ENCODE results near the gene HECW1. TPM values are rescaled to one million over a fixed set of nuclear protein-coding genes. Genes with fewer than 3 reads are reported as not detected.

Gene HECW1
- total RNA-seq, 1 donor from 2014 or later = not detected

DNA sequence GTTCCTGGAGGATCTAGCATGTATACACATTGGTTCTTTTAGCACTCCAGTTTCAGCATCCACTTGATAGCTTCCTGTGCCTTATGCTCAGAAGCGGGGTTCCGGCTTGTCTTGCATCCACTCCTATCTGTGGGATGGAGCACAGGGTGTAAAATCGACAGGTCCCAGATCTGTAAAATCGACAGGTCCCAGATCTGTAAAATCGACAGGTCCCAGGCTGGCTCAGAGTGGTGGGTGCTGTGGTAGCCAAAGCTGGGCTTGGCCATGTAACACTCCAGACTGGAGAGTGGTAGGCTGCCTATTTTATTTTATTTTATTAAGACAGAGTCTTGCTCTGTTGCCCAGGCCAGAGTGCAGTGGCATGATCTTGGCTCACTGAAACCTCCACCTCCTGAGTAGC is 30.3 kb downstream of the HECW1 start:
- ATAC-seq = no peak
- DNase-seq (ENCODE audit: low spot score) = no peak

DNA sequence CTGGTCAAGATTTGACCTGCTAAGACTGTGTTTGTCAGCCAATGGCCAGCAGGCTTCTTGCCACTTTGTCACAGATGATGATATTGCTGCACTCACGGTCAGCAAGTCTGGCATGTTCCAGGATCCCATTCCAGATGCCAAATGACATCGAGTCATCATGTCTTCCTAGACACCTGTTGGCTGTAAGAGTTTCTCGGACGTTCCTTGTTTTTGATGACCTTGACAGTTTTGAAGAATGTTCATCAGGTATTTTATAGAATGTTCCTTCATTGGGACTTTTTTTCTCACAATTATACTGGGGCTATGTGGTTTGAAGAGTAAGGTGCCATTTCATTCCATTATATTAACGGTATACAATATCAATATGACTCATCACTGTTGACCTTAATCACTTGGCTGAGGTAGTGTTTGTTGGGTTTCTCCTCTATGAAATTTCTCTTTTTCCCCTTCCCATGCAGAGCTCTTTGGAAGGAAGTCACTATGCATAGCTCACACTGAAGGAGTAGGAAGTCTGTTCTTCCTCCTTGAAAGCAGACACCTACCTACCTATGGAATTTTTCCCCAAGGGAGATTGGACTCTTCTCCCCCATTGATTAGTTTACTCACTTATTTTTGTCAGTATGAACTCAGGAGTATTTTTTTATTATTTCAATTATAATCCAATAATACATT is 31.6 kb downstream of the HECW1 start:
- ATAC-seq (no peak), DNase-seq (ENCODE audit: low spot score) (no peak)

DNA sequence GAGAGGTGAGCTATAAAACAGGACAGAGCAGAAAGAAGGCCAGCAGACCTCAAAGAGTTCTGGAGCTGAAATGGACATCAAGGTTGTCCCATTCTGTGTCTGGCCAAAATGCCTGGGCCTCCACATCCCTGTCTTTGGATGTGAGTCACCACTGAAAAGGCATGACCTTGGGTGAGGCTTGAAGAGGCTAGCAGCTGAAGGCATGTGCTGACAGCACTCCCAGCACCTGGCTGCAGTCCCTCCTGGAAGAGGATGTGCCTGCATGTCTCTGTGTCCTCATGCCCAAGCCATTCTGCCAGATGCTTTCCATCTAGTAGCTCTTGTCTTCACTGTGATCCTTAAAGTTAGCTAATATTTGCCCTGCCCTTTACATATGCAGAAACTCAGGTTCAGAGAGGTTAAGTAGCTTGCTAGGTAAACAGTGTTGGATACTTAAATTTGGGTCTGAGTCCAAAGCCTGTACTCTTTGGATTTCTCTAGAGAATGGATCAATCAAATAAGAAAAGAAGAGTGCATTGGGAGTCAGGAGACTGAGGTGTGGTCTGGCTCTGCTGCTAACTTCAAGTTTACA is 35.8 kb downstream of the HECW1 start:
- ATAC-seq (no peak), DNase-seq (ENCODE audit: low spot score) (no peak)

DNA sequence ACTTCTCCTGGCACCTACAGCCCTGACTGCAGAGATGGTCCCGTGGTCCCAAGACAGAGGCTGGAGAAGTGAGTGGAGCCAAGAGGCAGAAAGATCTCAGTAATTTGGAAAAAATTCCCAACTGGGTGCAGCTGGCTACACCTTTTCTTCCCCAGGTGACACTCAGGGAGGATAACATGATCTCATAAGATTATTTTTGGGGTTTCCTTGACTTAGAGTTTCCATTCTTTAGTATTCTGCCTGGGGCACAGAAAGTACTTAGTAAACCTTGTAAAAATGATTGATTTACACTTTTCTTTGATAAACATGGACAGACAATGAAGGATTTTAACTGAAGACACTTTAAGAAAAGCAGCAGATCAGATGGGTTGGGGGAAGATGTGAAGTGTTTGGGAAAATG is 38.6 kb downstream of the HECW1 start:
- DNase-seq (ENCODE audit: low spot score) (no peak), ATAC-seq (no peak)

DNA sequence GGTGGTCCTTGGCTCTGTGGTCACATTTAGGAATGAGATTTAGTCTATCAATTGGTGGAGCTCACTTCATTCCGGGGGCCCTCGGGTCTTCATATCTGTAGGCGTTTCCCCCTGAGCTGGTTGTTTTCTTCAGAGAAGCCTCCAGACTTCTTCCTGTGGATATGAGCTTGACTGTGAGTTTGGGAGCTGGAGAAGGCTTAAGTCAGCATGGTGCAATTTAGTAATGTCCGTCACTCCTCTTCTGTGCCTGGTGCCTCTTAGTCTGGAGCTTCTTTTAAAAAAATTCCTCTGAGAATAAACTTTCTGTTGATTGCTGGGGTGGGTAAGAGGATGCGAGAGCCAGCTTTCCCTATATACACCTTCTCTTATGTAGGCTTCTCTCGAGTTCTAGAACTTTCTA is 40.2 kb downstream of the HECW1 start:
- ATAC-seq = no peak
- DNase-seq (ENCODE audit: low spot score) = no peak

DNA sequence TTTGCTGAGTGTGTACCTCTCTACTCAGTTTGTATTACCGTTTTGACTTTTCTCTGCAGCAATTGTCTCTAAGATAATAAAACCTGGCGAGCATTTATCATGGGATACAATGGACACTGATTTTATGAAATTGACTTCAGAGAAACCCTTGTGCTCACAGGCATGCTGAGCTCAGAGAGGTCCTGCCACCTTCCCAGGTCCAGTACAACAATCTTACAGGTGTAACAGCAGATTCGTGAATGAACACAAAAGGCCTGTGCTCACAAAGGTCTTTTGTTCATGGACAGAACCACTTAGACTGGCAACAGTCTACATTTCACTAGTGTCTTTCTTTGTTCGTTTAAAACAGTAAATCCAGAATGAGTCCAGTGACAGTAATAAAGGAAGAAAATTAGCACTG is 43.2 kb downstream of the HECW1 start:
- ATAC-seq = no peak
- no peak for DNase-seq (ENCODE audit: low spot score)

DNA sequence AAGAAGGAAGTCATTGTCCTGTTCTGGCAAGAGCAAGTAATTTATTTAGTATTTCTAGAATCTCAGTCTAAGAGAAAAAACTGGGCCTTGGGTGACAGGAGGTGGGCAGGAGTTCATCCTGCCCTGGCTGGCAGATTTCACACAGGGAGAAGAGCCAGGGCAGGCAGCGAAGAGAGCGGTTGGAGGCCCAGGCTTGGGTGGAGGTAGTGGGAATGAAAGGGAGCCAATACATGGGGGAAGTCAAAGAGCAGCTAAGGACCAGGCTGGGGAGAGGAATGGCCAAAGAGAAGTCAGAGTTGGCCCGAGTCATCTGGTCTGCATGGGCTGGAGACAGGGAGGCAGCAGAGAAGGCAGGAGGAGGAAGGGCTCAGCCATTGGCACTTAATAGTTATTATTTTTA is 51.4 kb downstream of the HECW1 start:
- DNase-seq (ENCODE audit: low spot score) (no peak), ATAC-seq (no peak)

DNA sequence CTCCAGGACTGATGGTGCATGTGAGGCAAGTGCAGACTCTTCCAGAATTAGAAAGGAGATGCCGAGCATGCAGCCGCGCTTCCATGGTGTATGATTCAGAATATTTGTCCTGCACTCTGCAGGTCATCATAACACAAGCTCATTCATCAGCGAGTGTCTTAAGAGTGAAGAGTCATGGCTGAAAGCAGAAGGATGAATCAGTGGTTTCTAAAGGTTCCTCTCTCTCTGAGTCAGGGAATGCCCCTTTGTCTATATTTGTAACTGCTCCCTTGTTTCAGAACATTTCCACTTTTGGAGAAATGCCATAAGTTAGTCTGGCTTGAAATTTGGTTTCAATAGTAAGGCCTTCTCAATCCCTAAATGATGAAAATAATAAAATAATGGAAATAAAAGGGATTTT is 52.3 kb downstream of the HECW1 start:
- no peak for ATAC-seq
- no peak for DNase-seq (ENCODE audit: low spot score)

DNA sequence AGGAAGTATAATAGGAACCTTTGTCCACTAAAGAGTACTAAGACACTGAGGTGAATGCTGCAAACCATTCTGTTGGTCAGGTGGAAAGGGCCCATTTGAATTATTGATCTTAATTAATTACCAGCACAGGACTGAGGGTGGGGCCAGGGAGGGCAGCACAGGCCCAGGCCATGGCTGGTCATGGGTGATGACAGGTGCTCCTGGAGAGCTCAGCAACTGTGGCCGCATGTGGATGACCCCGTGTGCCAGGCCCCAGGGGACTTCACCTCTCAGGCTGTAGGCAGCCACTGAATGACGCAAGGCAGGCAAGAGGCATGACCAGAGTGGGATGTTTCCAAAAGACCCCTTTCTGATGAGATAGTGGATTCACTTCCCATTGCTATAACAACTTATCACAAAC is 54.2 kb downstream of the HECW1 start:
- ATAC-seq (no peak), DNase-seq (ENCODE audit: low spot score) (no peak)

DNA sequence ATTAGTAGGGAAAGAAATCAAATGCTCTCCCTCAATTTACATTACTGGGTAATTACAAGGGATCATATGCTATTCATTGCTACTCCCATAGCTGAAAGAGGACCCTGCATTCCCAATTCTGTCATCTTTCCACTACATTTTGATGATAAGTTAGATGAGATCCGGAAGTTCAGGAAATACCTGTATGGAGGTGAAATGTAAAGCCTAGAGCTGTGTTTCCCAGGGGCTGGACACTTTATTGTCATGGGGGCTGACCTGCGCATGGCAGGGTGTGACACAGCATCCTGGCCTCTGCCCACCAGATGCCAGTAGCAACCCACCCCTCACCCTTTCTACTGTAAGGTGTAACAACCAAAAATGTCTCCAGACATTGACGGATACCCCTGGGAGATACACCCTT is 56.6 kb downstream of the HECW1 start:
- ATAC-seq = no peak

DNA sequence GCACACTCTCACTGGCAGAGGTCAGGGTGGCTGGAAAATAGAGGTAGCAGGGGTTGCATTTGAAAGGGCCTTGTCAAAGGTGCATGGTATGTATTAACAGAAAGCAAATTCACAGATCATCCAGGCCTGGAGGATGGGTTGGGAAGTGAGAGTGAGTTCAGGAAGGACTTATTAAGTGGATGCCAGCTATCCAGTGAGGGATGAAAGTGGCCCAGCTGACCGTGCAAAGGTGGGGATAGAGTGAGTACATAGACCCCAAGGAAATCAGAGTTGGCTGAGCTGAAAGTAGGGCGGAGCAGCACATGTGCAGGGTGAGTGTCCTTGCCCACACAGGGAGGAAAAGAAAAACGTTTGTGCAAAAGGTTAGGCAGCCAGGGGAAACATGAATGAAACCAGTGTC is 58.1 kb downstream of the HECW1 start:
- DNase-seq (ENCODE audit: low spot score) (no peak), ATAC-seq (no peak)

More for the DNA sequence above, 56.6 kb downstream of the HECW1 start:
- no peak for DNase-seq (ENCODE audit: low spot score)

DNA sequence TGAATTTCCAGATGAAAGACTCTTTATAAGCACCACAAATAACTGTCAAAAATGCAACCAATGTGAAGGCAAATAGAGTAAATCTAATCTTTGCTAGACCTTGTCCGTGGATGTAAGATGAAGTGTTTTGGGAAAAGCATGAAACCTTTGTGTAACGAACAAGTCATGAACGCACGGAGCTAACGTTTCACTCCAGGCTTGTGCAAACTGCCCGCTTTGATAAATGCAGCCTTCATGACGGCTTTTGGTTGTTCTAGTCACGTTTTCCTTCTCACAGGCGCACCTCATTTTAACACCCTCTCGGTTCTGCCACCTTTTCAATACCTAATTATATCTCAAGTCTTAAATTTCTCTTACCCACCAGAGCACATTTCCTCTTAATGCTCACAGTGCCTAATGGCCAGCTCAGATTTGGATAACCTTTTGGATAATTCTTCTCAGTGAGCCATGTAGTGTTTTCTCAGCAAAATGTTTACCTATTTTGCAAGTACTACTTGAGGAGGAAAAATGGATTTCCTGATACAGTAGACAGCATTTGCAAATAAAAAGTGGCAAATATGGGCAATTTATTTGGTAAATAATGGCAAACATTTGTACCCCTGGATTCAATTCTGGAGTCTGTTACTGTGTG is 63.2 kb downstream of the HECW1 start:
- ATAC-seq = no peak

DNA sequence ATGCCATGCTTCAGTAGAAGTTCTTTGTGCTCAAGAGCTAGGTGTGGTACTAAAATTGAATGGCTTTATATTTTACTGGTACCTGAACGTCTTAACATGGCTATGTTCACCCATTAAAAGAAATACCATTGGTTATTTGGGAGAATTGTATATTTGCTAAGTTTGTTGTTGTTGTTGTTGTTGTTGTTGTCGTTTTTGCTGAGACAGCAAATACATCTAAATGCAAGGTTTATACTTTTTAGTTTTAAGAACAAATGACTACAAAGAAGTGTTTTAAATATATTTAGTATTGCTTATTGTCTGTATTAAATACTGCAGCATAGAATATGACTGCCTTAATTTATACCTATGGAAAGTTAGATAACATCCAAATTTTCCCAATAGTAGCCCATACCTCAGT is 66.9 kb downstream of the HECW1 start:
- no peak for ATAC-seq
- no peak for DNase-seq (ENCODE audit: low spot score)

More for the DNA sequence above, 63.2 kb downstream of the HECW1 start:
- no peak for DNase-seq (ENCODE audit: low spot score)

DNA sequence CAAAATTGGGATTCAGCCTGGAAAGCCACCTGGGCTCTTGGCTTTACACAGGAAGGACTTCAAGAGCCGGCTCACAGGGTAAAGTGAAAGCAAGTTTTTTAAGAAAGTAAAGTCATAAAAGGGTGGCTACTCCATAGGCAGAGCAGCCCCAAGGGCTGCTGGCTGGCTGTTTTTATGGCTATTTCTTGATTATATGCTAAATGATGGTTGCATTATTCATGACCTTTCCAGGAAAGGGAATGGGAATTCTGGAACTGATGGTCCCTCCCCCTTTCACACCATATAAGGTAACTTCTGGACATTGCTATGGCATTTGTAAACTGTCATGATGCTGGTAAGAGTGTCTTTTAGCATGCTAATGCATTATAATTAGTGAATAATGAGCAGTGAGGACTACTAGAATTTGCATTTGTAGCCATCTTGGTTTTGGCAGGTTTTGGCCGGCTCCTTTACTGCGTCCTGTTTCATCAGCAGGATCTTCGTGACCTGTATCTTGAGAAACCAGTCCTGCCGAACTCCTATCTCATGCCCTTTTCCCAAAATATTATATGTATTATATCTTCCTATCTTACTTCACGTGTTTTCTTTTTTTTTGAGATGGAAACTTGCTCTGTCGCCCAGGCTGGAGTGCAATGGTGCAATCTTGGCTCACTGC is 80.5 kb downstream of the HECW1 start:
- ATAC-seq (no peak), DNase-seq (ENCODE audit: low spot score) (no peak)

DNA sequence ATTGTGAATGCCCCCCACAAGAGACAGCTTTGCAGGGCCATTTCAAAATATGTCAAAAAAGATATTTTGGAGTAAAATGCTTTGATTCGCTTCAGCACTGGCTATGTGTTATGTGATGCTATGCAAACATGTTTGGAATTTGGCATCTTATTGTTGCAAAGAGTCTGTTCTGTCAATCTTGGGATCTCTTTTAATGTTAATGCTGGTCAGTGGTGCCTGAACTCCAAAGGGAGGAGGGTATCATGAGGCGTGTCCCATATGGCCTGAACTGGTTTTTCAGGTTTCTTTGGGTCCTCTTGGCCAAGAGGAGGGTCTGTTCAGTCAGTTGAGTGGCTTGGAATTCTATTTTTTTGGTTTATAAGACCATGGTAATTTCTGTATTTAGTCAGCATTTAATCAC is 81.4 kb downstream of the HECW1 start:
- no peak for ATAC-seq
- no peak for DNase-seq (ENCODE audit: low spot score)

DNA sequence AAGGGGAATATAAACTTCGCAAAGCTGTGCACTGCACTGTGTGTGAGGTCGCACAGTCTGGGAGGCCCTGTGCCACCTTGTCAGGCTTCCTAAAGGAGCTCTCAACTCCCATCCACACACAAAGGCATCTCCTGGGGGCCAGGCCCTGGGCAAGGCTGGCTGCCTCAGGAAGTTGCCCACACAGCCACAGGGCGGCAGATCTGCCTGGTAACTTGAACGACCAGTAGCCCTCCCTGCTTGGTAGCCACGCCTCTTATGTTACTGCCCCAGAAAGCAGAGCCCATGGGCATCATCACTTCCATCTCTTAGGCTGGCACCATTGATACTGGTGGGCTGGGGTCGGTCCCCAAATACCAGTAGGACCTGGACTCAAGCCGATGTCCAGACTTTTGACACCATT is 82.8 kb downstream of the HECW1 start:
- ATAC-seq (no peak), DNase-seq (ENCODE audit: low spot score) (no peak)

DNA sequence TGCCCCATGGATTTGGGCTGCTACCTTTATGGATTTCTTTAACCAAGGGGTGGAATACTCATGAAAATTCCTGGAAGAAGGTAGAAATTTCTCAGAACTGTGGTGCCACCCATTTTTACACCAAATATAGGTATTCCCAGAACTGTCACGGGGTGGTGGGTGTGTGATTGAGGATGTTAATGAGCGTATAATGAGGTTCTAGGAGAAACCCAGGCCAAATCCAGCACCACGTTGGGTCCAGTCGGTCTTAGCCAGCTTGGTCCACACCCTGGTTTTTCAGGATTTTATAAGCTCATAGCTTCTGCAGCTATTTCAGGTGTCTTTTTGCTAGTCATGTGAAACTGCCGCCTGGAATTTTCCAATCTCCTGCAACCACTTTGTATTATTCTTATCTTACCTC is 83.3 kb downstream of the HECW1 start:
- ATAC-seq = no peak
- DNase-seq (ENCODE audit: low spot score) = no peak

DNA sequence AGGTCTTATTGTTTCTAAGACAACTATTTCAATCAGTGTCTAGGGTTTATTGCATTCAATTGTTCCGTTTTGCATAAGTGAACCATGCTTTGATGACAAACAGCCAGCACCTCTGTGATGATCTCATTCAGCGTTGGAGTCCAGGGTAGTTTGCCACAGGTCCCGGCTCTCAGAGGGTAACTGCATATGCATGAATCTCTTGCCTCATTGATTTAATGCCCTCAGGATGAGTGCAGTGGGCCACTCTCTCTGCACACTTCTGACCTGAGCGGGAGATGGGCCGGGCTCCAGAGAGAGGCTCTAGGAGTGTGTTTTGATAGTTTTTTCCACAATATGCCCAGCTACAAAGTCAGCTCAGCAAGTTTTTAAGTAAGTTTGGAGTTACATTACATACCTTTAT is 83.9 kb downstream of the HECW1 start:
- DNase-seq (ENCODE audit: low spot score) (no peak), ATAC-seq (no peak)

DNA sequence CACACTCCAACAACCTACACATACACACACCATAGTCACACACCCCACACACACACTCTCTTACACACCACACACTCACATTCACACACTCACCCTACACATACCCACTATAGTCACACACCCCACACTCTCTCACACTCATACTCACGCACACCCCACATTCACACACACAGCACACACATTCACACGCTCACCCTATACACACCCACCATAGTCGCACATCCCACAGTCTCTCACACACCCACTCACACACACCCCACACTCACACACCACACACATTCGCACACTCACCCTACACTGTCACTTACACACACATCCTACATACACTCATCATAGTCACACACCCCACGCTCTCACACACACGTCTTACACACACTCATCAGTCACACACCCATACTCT is 85.6 kb downstream of the HECW1 start:
- DNase-seq (ENCODE audit: low spot score) (no peak), ATAC-seq (no peak)

DNA sequence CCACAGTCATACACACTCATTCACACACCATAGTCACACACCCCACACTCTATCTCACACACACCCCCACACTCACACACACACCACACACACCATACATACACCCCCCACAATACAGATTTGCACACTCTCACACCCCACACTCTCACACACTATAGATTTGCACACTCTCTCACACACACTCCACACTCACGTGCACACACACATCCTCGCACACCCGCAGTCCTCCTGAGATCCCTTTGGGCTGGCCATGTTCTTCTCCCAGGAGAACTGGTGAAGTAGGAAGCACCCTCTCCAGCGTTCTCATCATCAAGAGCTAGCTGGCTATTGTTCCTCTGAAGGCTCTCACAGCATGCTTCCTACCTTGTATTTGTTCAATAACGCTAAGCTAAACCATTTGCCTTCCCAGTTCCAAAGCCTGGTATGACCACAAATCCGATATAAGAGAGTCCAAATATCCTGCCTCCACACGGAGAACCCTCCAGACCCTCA is 86.2 kb downstream of the HECW1 start:
- no peak for ATAC-seq
- no peak for DNase-seq (ENCODE audit: low spot score)

DNA sequence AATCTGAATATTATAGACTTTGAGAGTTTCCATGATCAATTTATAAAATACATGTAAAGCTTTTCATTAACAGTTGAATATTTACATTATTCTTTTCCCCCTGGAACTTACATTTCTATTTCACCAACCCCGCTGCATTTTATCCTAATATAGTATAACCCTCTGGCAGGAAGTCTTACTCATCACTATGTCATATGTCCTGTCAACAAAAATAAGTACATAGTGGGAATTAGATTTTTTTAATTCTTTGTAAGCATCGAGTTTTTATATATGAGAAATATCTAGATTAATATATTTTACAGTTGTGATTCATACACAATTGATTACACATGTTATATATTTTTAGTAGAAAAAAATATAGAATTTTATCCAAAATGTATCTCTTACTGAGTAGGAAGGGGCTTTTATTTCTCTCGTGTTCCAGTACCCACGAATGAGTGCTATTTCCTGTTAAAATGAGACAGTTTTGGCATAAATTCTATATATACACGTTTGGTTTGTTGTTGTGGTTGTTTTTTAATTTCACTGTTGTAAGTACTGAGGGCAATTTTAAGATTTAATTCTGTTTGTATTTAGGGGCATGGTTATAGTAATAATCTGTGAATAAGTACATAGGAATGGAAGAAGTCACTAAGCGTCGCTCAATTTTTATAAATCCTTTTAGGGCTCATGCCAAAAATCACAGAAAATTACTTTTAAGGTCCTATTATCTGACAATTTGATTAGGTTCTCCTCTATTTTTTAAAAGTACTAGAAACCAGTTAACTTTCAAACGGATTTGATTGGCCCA is 87.1 kb downstream of the HECW1 start:
- no peak for DNase-seq (ENCODE audit: low spot score)
- ATAC-seq = no peak

Measured in left lobe of liver (tissue), 2 donors.